H7 (cell line): ENCODE measurements around the gene SPTBN5. TPM values are rescaled to one million over a fixed set of nuclear protein-coding genes. Genes with fewer than 3 reads are reported as not detected.

Experiments used
- DNase-seq: peaks from one replicate; pipeline ENCODE4 v3.0.0; 2012
- H3K27me3 ChIP-seq: 2 replicates; pipeline ENCODE4 v1.6.0; 2011; ENCODE audit warnings: mild to moderate bottlenecking, low read length; ENCODE audit not compliant: control insufficient read depth, insufficient read depth
- H3K36me3 ChIP-seq: replicated peaks from 2 replicates; pipeline ENCODE4 v1.5.1; 2011; ENCODE audit warnings: low read length; ENCODE audit not compliant: control insufficient read depth, insufficient read depth
- H3K4me3 ChIP-seq: 2 replicates; pipeline ENCODE4 v1.5.1; 2011; ENCODE audit warnings: low read depth, mild to moderate bottlenecking, control low read depth, low read length, moderate library complexity; ENCODE audit not compliant: insufficient read depth
- total RNA-seq: library from RNA; depleted of rRNA; stranded (reverse); fragments of >200 nt; shearing (Covaris generic); gene quantifications from 2 replicates; pipeline ENCODE4 v1.2.3, GENCODE V29; 2014

Gene SPTBN5
- total RNA-seq, 1 experiment from 2014 or later = 0.17 TPM

GRCh38 chr15:41851167-41851523, 42.7 kb downstream of the SPTBN5 start:
- no peak for DNase-seq
- Histone ChIP-seq H3K36me3 (peaks cover 4% of the 10 kb centered on the region), H3K27me3 (no peaks in the 10 kb centered on the region), H3K4me3 (no peak overlapping the region)

- Histone ChIP-seq H3K27me3 (no peaks in the 10 kb centered on the region), H3K4me3 (no peak overlapping the region), H3K36me3 (peaks cover 5% of the 10 kb centered on the region)
- DNase-seq = no peak
These were observed 43.2 kb downstream of the SPTBN5 start for GRCh38 chr15:41850482-41851166.

- no peak overlapping the region for H3K4me3 ChIP-seq
- no peak for DNase-seq
- H3K27me3 ChIP-seq = no peaks in the 10 kb centered on the region
- peaks cover 5% of the 10 kb centered on the region for H3K36me3 ChIP-seq
These were observed 44.0 kb downstream of the SPTBN5 start for GRCh38 chr15:41849861-41850260.

- no peak for DNase-seq
- Histone ChIP-seq H3K4me3 (no peak overlapping the region), H3K27me3 (no peaks in the 10 kb centered on the region), H3K36me3 (peaks cover 5% of the 10 kb centered on the region)
These were observed 44.6 kb downstream of the SPTBN5 start for GRCh38 chr15:41849204-41849603.

- Histone ChIP-seq H3K4me3 (no peak overlapping the region), H3K27me3 (no peaks in the 10 kb centered on the region), H3K36me3 (peaks cover 5% of the 10 kb centered on the region)
- DNase-seq = no peak
These were observed 45.2 kb downstream of the SPTBN5 start for GRCh38 chr15:41848631-41849030.

- H3K27me3 ChIP-seq = no peaks in the 10 kb centered on the region
- H3K4me3 ChIP-seq = no peak overlapping the region
- DNase-seq = no peak
- peaks cover 5% of the 10 kb centered on the region for H3K36me3 ChIP-seq
These were observed 45.9 kb downstream of the SPTBN5 start for GRCh38 chr15:41847981-41848380.

GRCh38 chr15:41847206-41847605, 46.6 kb downstream of the SPTBN5 start:
- peaks cover 5% of the 10 kb centered on the region for H3K36me3 ChIP-seq
- no peak for DNase-seq
- H3K4me3 ChIP-seq = no peak overlapping the region

GRCh38 chr15:41844814-41845213, 49.0 kb downstream of the SPTBN5 start:
- no peak for DNase-seq
- no peaks in the 10 kb centered on the region for H3K27me3 ChIP-seq
- H3K4me3 ChIP-seq = no peak overlapping the region
- peaks cover 5% of the 10 kb centered on the region for H3K36me3 ChIP-seq

More at GRCh38 chr15:41847206-41847605, 46.6 kb downstream of the SPTBN5 start:
- H3K27me3 ChIP-seq = no peaks in the 10 kb centered on the region

- no peak for DNase-seq
- H3K36me3 ChIP-seq = peaks cover 5% of the 10 kb centered on the region
- H3K4me3 ChIP-seq = no peak overlapping the region
- no peaks in the 10 kb centered on the region for H3K27me3 ChIP-seq
These were observed 50.3 kb downstream of the SPTBN5 start for GRCh38 chr15:41843571-41843970.

- DNase-seq = no peak
These were observed 51.6 kb downstream of the SPTBN5 start for GRCh38 chr15:41842229-41842628.

GRCh38 chr15:41841131-41841530, 52.7 kb downstream of the SPTBN5 start:
- DNase-seq = no peak
- peaks cover under 1% of the 10 kb centered on the region; the same call in 1 of the 2 replicates for H3K36me3 ChIP-seq
- no peak overlapping the region for H3K4me3 ChIP-seq
- H3K27me3 ChIP-seq = no peaks in the 10 kb centered on the region

More at GRCh38 chr15:41842229-41842628, 51.6 kb downstream of the SPTBN5 start:
- Histone ChIP-seq H3K4me3 (no peak overlapping the region), H3K36me3 (peaks cover 2% of the 10 kb centered on the region; the same call in 1 of the 2 replicates), H3K27me3 (no peaks in the 10 kb centered on the region)

- no peak overlapping the region for H3K4me3 ChIP-seq
- DNase-seq = no peak
- no peaks in the 10 kb centered on the region; the same call in 1 of the 2 replicates for H3K36me3 ChIP-seq
- H3K27me3 ChIP-seq = no peaks in the 10 kb centered on the region
These were observed 53.2 kb downstream of the SPTBN5 start for GRCh38 chr15:41840673-41841072.

GRCh38 chr15:41839781-41840491, 53.9 kb downstream of the SPTBN5 start:
- Histone ChIP-seq H3K27me3 (no peaks in the 10 kb centered on the region), H3K4me3 (no peak overlapping the region), H3K36me3 (no peaks in the 10 kb centered on the region; the same call in 1 of the 2 replicates)
- DNase-seq = no peak

- Histone ChIP-seq H3K27me3 (no peaks in the 10 kb centered on the region), H3K36me3 (no peaks in the 10 kb centered on the region; the same call in 1 of the 2 replicates), H3K4me3 (no peak within 1 kb of the TSS)
- no peak for DNase-seq
These were observed 55.4 kb downstream of the SPTBN5 start, which contains the start of gene PLA2G4B for GRCh38 chr15:41838400-41838897. Gene PLA2G4B, plus strand, starts transcription at chr15:41838847. Its CDS starts 67 bp downstream, at chr15:41838914.
